ENCODE results near the gene TEX10.

The TEX10 gene

DNA sequence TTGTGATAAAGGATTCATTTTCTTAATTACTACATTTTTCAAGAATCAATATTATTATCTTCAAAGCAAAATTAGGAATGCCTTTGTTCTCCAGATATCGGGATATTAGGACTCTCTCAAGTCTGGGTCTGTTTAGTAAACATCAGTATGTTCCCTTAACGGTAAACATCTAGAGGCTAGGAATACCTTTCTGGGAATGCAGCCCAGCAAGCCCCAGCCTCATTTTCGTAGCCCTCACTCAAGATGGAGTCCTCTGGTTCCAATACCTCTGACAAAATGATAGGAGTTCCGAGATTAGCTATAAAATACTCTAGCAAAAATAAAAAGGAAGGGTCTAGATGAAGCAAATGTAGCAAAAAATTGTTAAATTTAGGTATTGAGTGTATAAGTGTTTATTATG is 84.5 kb downstream of the TEX10 start:
- Histone ChIP-seq H2AFZ (ENCODE audit: low read length) (no peak overlapping the region), H2BK12ac (ENCODE audit: low read length) (no peak overlapping the region), H3K4me2 (ENCODE audit: insufficient read depth, low read length, poor library complexity, severe bottlenecking) (no peak overlapping the region), H2BK5ac (ENCODE audit: low read length) (no peak overlapping the region), H3K18ac (ENCODE audit: low read length) (no peak overlapping the region), H3K4me3 (ENCODE audit: low read length in 2 of 2) (no peak overlapping the region), H3K9me3 (replicated peaks in 1 of 2; ENCODE audit: control insufficient read depth in 2 of 2, insufficient read depth in 1 of 2, low read depth in 1 of 2, low read length in 2 of 2) (no peaks in the 10 kb centered on the region), H3K9ac (ENCODE audit: low read depth, low read length, poor library complexity) (no peak overlapping the region), H3K27ac (replicated peaks; ENCODE audit: low read length) (no peak overlapping the region), H3K4ac (ENCODE audit: low read length) (no peak overlapping the region), H3K14ac (ENCODE audit: low read length) (no peak overlapping the region), H3K23ac (ENCODE audit: low read depth, low read length, poor library complexity) (no peak overlapping the region), H2BK120ac (ENCODE audit: low read depth, low read length) (no peak overlapping the region), H2BK15ac (ENCODE audit: low read length) (no peak overlapping the region), H4K8ac (ENCODE audit: low read depth, low read length) (no peak overlapping the region), H3K4me1 (ENCODE audit: control insufficient read depth in 2 of 2, insufficient read depth in 1 of 2, low read depth in 1 of 2, low read length in 2 of 2) (no peaks in the 10 kb centered on the region), H4K91ac (ENCODE audit: low read depth, low read length, poor library complexity) (no peak overlapping the region), H2AK5ac (ENCODE audit: low read depth, low read length) (no peak overlapping the region), H3K36me3 (replicated peaks in 1 of 2; ENCODE audit: control insufficient read depth in 2 of 2, insufficient read depth in 2 of 2, low read length in 2 of 2) (peaks cover 6 to 42% of the 10 kb centered on the region in 2 donors), H3K27me3 (ENCODE audit: control insufficient read depth in 3 of 3, insufficient read depth in 3 of 3, low read depth in 1 of 3, low read length in 3 of 3) (no peaks in the 10 kb centered on the region), H3K79me1 (ENCODE audit: low read depth, low read length) (no peaks in the 10 kb centered on the region)
- no peak for DNase-seq (ENCODE audit: low spot score)
- WGBS, 2 donors (ENCODE audit: extremely low coverage in 2 of 2, insufficient read length in 2 of 2, insufficient replicate concordance in 1 of 2) = no CpG with 5 or more reads among the region's 4 CpGs

DNA sequence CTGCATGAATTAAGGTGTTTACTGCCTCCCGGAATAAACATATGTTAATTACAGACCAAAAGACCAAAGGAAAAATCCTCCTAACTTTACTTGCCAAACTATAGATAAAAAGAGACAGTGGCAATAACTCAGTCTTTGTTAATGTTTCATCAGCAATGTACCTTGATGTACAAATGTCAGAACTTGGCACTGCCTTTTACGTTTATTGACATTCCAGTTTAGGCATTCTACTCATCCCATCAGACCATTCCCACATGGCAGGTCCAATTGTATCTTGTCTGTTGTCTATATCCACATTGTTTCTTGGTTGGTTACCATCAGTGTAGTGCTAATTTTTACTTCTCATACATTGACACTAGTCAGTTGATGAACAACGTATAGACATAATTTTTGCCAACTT is 85.5 kb downstream of the TEX10 start:
- H3K4me1 ChIP-seq (ENCODE audit: control insufficient read depth in 2 of 2, insufficient read depth in 1 of 2, low read depth in 1 of 2, low read length in 2 of 2) = no peaks in the 10 kb centered on the region

More for the DNA sequence above, 85.5 kb downstream of the TEX10 start:
- Histone ChIP-seq H2BK15ac (ENCODE audit: low read length) (no peak overlapping the region), H3K9ac (ENCODE audit: low read depth, low read length, poor library complexity) (no peak overlapping the region), H2BK12ac (ENCODE audit: low read length) (no peak overlapping the region), H2AK5ac (ENCODE audit: low read depth, low read length) (no peak overlapping the region), H3K36me3 (replicated peaks in 1 of 2; ENCODE audit: control insufficient read depth in 2 of 2, insufficient read depth in 2 of 2, low read length in 2 of 2) (peaks cover 2 to 33% of the 10 kb centered on the region in 2 donors), H3K4me3 (ENCODE audit: low read length in 2 of 2) (no peak overlapping the region), H3K4ac (ENCODE audit: low read length) (no peak overlapping the region), H3K14ac (ENCODE audit: low read length) (no peak overlapping the region), H4K8ac (ENCODE audit: low read depth, low read length) (no peak overlapping the region), H2BK5ac (ENCODE audit: low read length) (no peak overlapping the region), H4K91ac (ENCODE audit: low read depth, low read length, poor library complexity) (no peak overlapping the region), H2AFZ (ENCODE audit: low read length) (no peak overlapping the region), H3K23ac (ENCODE audit: low read depth, low read length, poor library complexity) (no peak overlapping the region), H3K18ac (ENCODE audit: low read length) (no peak overlapping the region), H2BK120ac (ENCODE audit: low read depth, low read length) (no peak overlapping the region), H3K9me3 (replicated peaks in 1 of 2; ENCODE audit: control insufficient read depth in 2 of 2, insufficient read depth in 1 of 2, low read depth in 1 of 2, low read length in 2 of 2) (no peaks in the 10 kb centered on the region), H3K27ac (replicated peaks; ENCODE audit: low read length) (no peak overlapping the region), H3K4me2 (ENCODE audit: insufficient read depth, low read length, poor library complexity, severe bottlenecking) (no peak overlapping the region), H3K79me1 (ENCODE audit: low read depth, low read length) (no peaks in the 10 kb centered on the region), H3K27me3 (ENCODE audit: control insufficient read depth in 3 of 3, insufficient read depth in 3 of 3, low read depth in 1 of 3, low read length in 3 of 3) (no peaks in the 10 kb centered on the region)
- WGBS, 2 donors (ENCODE audit: extremely low coverage in 2 of 2, insufficient read length in 2 of 2, insufficient replicate concordance in 1 of 2) = no CpG with 5 or more reads among the region's 3 CpGs
- no peak for DNase-seq (ENCODE audit: low spot score)
